ENCODE measurements around the gene SSH3. TPM values are rescaled to one million over a fixed set of nuclear protein-coding genes. Genes with fewer than 3 reads are reported as not detected.

The SSH3 gene
- total RNA-seq, 2 experiments from 2014 or later, result 9.2 to 18.5 TPM

DNA sequence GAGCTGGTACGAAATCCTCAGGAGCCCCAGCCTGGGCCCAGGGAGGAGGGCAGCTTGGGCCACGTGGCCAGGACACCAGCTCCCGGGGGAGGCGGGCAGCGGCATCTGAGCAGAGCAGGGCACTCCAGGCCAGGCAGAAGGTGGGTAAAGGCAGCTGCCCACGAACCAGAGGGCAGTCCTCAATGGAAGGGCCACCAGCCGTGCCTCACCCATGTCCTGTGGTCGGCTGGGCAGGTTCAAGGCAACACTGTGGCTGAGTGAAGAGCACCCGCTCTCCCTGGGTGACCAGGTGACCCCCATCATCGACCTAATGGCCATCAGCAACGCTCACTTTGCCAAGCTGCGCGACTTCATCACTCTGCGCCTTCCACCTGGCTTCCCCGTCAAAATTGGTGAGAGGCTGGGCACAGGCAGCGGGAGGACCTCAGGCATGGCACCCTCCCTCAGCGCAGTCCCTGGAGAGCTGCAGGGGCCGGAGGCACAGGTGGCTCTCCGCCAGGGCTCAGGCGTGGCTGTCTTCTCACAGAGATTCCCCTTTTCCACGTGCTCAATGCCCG is 2.5 kb upstream of the SSH3 start:
- H3K27ac ChIP-seq (ENCODE audit: low read depth, low read length, poor library complexity, severe bottlenecking), result no peak overlapping the region
- CTCF ChIA-PET (ENCODE audit: unreplicated experiment), result no interaction called here
- H3K9me3 ChIP-seq (ENCODE audit: low read length), result peaks cover 8% of the 10 kb centered on the region
- no peaks in the 10 kb centered on the region for H4K20me1 ChIP-seq (ENCODE audit: insufficient read depth, low read length)
- no peaks in the 10 kb centered on the region for H3K4me1 ChIP-seq (ENCODE audit: insufficient read depth, low read length, poor library complexity, severe bottlenecking)
- BruUV-seq (replicated peaks), result no TSS peak
- intact Hi-C loops (cut with micrococcal nuclease; ENCODE audit: unreplicated experiment), result no loop called here
- TF ChIP-seq, protein P1, sequence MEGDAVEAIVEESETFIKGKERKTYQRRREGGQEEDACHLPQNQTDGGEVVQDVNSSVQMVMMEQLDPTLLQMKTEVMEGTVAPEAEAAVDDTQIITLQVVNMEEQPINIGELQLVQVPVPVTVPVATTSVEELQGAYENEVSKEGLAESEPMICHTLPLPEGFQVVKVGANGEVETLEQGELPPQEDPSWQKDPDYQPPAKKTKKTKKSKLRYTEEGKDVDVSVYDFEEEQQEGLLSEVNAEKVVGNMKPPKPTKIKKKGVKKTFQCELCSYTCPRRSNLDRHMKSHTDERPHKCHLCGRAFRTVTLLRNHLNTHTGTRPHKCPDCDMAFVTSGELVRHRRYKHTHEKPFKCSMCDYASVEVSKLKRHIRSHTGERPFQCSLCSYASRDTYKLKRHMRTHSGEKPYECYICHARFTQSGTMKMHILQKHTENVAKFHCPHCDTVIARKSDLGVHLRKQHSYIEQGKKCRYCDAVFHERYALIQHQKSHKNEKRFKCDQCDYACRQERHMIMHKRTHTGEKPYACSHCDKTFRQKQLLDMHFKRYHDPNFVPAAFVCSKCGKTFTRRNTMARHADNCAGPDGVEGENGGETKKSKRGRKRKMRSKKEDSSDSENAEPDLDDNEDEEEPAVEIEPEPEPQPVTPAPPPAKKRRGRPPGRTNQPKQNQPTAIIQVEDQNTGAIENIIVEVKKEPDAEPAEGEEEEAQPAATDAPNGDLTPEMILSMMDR (conservative IDR thresholded peaks at IDR 0.05; ENCODE audit: low read length), result no peak
- DNase-seq (ENCODE audit: low spot score), result no peak
- H3K79me2 ChIP-seq (ENCODE audit: insufficient read depth, low read depth, low read length), result peaks cover 2% of the 10 kb centered on the region; the same call in 1 of the 2 replicates
- POLR2A ChIA-PET, result no interaction called here
- H2AFZ ChIP-seq (ENCODE audit: low read length), result no peak overlapping the region
- peaks cover 76% of the 10 kb centered on the region for H3K36me3 ChIP-seq (ENCODE audit: insufficient read depth, low read length)
- no peak overlapping the region for H3K4me2 ChIP-seq (ENCODE audit: low read length)
- no peaks in the 10 kb centered on the region for H3K9me2 ChIP-seq (ENCODE audit: insufficient read depth, low read length)
- no peak overlapping the region for H3K4me3 ChIP-seq (ENCODE audit: low read depth, low read length, poor library complexity, severe bottlenecking)

DNA sequence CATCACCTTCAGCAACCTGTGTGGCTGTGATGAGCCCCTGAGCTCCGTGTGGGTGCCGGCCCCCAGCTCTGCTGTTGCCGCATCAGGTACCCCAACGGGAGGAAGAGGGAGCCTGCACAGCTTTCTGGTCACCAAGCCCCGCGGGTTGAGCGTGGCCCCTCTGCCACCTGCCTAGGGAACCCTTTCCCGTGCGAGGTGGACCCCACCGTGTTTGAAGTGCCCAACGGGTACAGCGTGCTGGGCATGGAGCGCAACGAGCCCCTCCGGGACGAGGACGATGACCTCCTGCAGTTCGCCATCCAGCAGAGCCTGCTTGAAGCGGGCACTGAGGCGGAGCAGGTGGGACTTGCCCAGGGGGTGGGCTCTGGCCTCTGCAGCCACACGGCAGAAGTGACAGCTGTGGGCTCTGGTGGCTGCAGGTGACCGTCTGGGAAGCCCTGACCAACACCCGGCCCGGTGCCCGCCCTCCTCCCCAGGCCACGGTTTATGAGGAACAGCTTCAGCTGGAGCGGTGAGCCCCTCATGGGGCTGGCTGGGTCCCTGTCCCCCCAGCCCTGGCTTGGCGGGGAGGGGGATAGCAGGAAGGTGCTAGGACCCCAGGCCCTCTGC is 1.9 kb upstream of the SSH3 start:
- ChIA-PET CTCF (ENCODE audit: unreplicated experiment) (no interaction called here), POLR2A (no interaction called here)
- no peak overlapping the region for H3K4me3 ChIP-seq (ENCODE audit: low read depth, low read length, poor library complexity, severe bottlenecking)
- H3K9me2 ChIP-seq (ENCODE audit: insufficient read depth, low read length), result no peaks in the 10 kb centered on the region
- no peaks in the 10 kb centered on the region for H3K79me2 ChIP-seq (ENCODE audit: insufficient read depth, low read depth, low read length)
- no peak for DNase-seq (ENCODE audit: low spot score)
- no peak overlapping the region for H2AFZ ChIP-seq (ENCODE audit: low read length)
- no peaks in the 10 kb centered on the region for H3K4me1 ChIP-seq (ENCODE audit: insufficient read depth, low read length, poor library complexity, severe bottlenecking)
- peaks cover 71% of the 10 kb centered on the region for H3K36me3 ChIP-seq (ENCODE audit: insufficient read depth, low read length)
- intact Hi-C loops (cut with micrococcal nuclease; ENCODE audit: unreplicated experiment), result no loop called here
- no peak overlapping the region for H3K4me2 ChIP-seq (ENCODE audit: low read length)
- BruUV-seq (replicated peaks), result TSS peak; percentile 32
- no peak overlapping the region for H3K27ac ChIP-seq (ENCODE audit: low read depth, low read length, poor library complexity, severe bottlenecking)
- no peak for TF ChIP-seq EZH2phosphoT487 (IDR thresholded peaks at IDR 0.05; ENCODE audit: borderline replicate concordance, low read depth, low read length)
- TF ChIP-seq, protein P1 (conservative IDR thresholded peaks at IDR 0.05; ENCODE audit: low read length), result no peak
- H4K20me1 ChIP-seq (ENCODE audit: insufficient read depth, low read length), result no peaks in the 10 kb centered on the region
- H3K9me3 ChIP-seq (ENCODE audit: low read length), result peaks cover 2% of the 10 kb centered on the region; the same call in 1 of the 2 replicates

DNA sequence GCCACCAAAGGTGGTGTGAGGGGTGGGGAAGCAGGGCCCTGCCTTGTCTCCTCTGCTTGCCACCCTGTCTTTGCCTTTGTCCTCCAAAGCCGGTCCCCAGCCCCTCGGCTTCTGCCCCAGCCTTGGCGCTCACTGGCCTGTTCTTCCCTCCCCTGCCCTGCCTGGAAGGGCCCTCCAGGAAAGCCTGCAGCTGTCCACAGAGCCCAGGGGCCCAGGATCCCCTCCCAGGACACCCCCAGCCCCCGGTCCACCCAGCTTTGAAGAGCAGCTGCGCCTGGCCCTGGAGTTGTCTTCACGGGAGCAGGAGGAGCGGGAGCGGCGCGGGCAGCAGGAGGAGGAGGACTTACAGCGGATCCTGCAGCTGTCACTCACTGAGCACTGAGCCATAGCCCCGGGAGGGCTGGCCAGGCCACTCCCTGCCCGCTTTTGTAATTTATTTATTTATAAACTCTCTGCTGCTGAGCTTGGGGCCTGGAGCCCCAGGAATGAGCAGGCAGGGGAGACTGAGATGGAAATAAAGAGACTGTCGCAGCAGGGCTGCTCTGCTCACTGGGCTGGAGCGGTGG is 1.3 kb upstream of the SSH3 start:
- Histone ChIP-seq H3K4me2 (ENCODE audit: low read length) (no peak overlapping the region), H3K36me3 (ENCODE audit: insufficient read depth, low read length) (peaks cover 71% of the 10 kb centered on the region), H3K27ac (ENCODE audit: low read depth, low read length, poor library complexity, severe bottlenecking) (no peak overlapping the region), H3K9me2 (ENCODE audit: insufficient read depth, low read length) (no peaks in the 10 kb centered on the region), H3K4me1 (ENCODE audit: insufficient read depth, low read length, poor library complexity, severe bottlenecking) (no peaks in the 10 kb centered on the region), H4K20me1 (ENCODE audit: insufficient read depth, low read length) (no peaks in the 10 kb centered on the region), H3K79me2 (ENCODE audit: insufficient read depth, low read depth, low read length) (no peaks in the 10 kb centered on the region), H2AFZ (ENCODE audit: low read length) (no peak overlapping the region), H3K9me3 (ENCODE audit: low read length) (no peaks in the 10 kb centered on the region), H3K4me3 (ENCODE audit: low read depth, low read length, poor library complexity, severe bottlenecking) (no peak overlapping the region)
- intact Hi-C loops (cut with micrococcal nuclease; ENCODE audit: unreplicated experiment), result no loop called here
- ChIA-PET CTCF (ENCODE audit: unreplicated experiment) (no interaction called here), POLR2A (no interaction called here)
- TF ChIP-seq EZH2phosphoT487 (IDR thresholded peaks at IDR 0.05; ENCODE audit: borderline replicate concordance, low read depth, low read length), result no peak
- TF ChIP-seq, protein P1 (conservative IDR thresholded peaks at IDR 0.05; ENCODE audit: low read length), result no peak
- no TSS peak for BruUV-seq (replicated peaks)
- DNase-seq (ENCODE audit: low spot score), result no peak

All from OCI-LY7 (cell line).